Measurements from ENCODE around the gene CYTIP.

Gene CYTIP

GRCh38 chr2:157443795-157444640, at the start of gene CYTIP:
Gene CYTIP (minus strand): TSS chr2:157444089. CDS start chr2:157444020, 69 bp downstream.
- DNase-seq (ENCODE audit: low spot score), result no peak
- no peak for FAIRE-seq

GRCh38 chr2:157492189-157492773, 48.4 kb upstream of the CYTIP start:
- DNase-seq (ENCODE audit: low spot score) (peak; percentile 35), FAIRE-seq (no peak)

- no peak for FAIRE-seq
Measured at GRCh38 chr2:157489983-157490382, 46.1 kb upstream of the CYTIP start.

GRCh38 chr2:157488877-157489276, 45.0 kb upstream of the CYTIP start:
- DNase-seq (ENCODE audit: low spot score) (no peak), FAIRE-seq (no peak)

More at GRCh38 chr2:157489983-157490382, 46.1 kb upstream of the CYTIP start:
- no peak for DNase-seq (ENCODE audit: low spot score)

- FAIRE-seq (no peak), DNase-seq (ENCODE audit: low spot score) (no peak)
Measured at GRCh38 chr2:157487747-157488146, 43.9 kb upstream of the CYTIP start.

- DNase-seq (ENCODE audit: low spot score), result no peak
- no peak for FAIRE-seq
Measured at GRCh38 chr2:157487271-157487610, 43.4 kb upstream of the CYTIP start.

- DNase-seq (ENCODE audit: low spot score) (no peak), FAIRE-seq (no peak)
Measured at GRCh38 chr2:157486596-157487270, 42.8 kb upstream of the CYTIP start.

GRCh38 chr2:157480182-157480961, 36.5 kb upstream of the CYTIP start:
- FAIRE-seq (no peak), DNase-seq (ENCODE audit: low spot score) (no peak)

- DNase-seq (ENCODE audit: low spot score) (no peak), FAIRE-seq (no peak)
Measured at GRCh38 chr2:157479081-157480027, 35.5 kb upstream of the CYTIP start.

- DNase-seq (ENCODE audit: low spot score) (no peak), FAIRE-seq (no peak)
Measured at GRCh38 chr2:157477919-157478318, 34.0 kb upstream of the CYTIP start.

GRCh38 chr2:157476953-157477709, 33.2 kb upstream of the CYTIP start:
- FAIRE-seq (no peak), DNase-seq (ENCODE audit: low spot score) (no peak)

GRCh38 chr2:157475722-157476390, 32.0 kb upstream of the CYTIP start:
- FAIRE-seq (no peak), DNase-seq (ENCODE audit: low spot score) (no peak)

GRCh38 chr2:157473581-157473980, 29.7 kb upstream of the CYTIP start:
- peak; percentile 45 for DNase-seq (ENCODE audit: low spot score)
- no peak for FAIRE-seq

GRCh38 chr2:157471078-157471477, 27.2 kb upstream of the CYTIP start:
- no peak for FAIRE-seq
- DNase-seq (ENCODE audit: low spot score), result no peak

- no peak for FAIRE-seq
- no peak for DNase-seq (ENCODE audit: low spot score)
Measured at GRCh38 chr2:157470321-157470720, 26.4 kb upstream of the CYTIP start.

- DNase-seq (ENCODE audit: low spot score), result no peak
- no peak for FAIRE-seq
Measured at GRCh38 chr2:157469726-157470125, 25.8 kb upstream of the CYTIP start.

GRCh38 chr2:157468931-157469708, 25.2 kb upstream of the CYTIP start:
- DNase-seq (ENCODE audit: low spot score) (peak; percentile 81), FAIRE-seq (no peak)

- DNase-seq (ENCODE audit: low spot score) (no peak), FAIRE-seq (no peak)
Measured at GRCh38 chr2:157466764-157467163, 22.9 kb upstream of the CYTIP start.
